ENCODE data around the gene CRAMP1.
"Not testable (repeated sequence)": the region's sequence is repeated elsewhere in the genome, so short reads cannot be mapped to it uniquely, and the experiment has no call there.

CRAMP1 gene

GRCh38 chr16:1581804-1582203 lies 30.4 kb upstream of the CRAMP1 start:
- in situ Hi-C loops (cut with MboI; ENCODE audit: low sequenced_read_pairs), result no loop called here
- no peaks in the 10 kb centered on the region for H3K4me1 ChIP-seq
- H3K9me3 ChIP-seq, result no peaks in the 10 kb centered on the region
- no peak overlapping the region for H3K4me3 ChIP-seq
- H3K27me3 ChIP-seq (ENCODE audit: low read depth), result no peaks in the 10 kb centered on the region
- DNase-seq (ENCODE audit: low spot score in 2 of 2), result no peak
- H3K36me3 ChIP-seq (replicated peaks), result no peaks in the 10 kb centered on the region

DNA sequence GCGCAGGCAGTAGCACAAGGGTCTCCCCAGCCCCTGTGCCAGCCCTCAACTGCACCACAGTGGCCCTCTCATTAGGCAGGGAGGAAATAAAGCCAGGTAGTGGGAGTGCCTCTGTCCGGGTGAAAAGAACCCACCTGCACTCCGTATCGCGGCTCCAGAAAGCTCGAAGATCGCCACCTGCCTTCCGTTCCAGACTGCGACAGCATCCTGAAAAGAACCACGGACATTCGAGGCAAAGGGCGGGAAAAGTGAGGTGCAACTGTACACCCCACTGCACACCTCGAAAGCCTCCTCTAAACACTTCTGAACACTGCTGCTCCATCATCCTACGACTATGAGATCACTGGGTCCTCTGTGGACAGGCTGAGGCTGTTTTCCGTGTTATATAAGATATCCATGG lies 29.0 kb upstream of the CRAMP1 start:
- no peak for DNase-seq (ENCODE audit: low spot score in 2 of 2)
- Histone ChIP-seq H3K4me3 (no peak overlapping the region), H3K27me3 (ENCODE audit: low read depth) (no peaks in the 10 kb centered on the region), H3K9me3 (no peaks in the 10 kb centered on the region), H3K36me3 (replicated peaks) (no peaks in the 10 kb centered on the region), H3K4me1 (no peaks in the 10 kb centered on the region)
- in situ Hi-C loops (cut with MboI; ENCODE audit: low sequenced_read_pairs), result no loop called here

DNA sequence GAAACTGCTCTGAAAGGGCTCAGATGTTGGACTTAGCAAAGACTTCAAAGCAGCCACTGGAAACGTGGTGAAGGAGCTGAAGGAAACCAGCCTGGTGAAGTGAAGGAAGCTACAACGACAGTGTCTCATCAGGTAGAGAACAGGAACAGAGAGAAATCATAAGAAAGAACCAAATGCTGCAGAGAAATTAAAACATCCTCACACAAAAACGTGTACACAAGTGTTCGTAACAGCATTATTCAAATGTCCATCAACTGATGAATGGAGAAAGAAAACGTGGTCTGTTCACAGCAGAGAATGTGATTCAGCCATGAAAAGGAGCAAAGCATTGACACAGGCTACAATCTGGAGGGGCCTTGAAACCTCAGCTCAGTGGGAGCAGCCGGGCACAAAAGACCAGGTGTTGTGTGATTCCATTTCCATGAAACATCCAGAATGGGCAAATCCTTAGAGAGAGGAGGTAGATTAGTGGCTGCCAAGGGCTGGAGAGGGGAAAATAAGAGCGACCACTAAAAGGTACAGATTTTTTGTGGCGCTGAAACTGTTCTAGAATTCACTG lies 27.2 kb upstream of the CRAMP1 start:
- no peak for DNase-seq (ENCODE audit: low spot score in 2 of 2)
- in situ Hi-C loops (cut with MboI; ENCODE audit: low sequenced_read_pairs), result no loop called here
- no peaks in the 10 kb centered on the region for H3K27me3 ChIP-seq (ENCODE audit: low read depth)
- no peaks in the 10 kb centered on the region for H3K36me3 ChIP-seq (replicated peaks)
- H3K4me1 ChIP-seq, result no peaks in the 10 kb centered on the region
- no peaks in the 10 kb centered on the region for H3K9me3 ChIP-seq
- no peak overlapping the region for H3K4me3 ChIP-seq

GRCh38 chr16:1590366-1590765 lies 21.8 kb upstream of the CRAMP1 start:
- Histone ChIP-seq H3K27me3 (ENCODE audit: low read depth) (no peaks in the 10 kb centered on the region), H3K4me1 (no peaks in the 10 kb centered on the region), H3K4me3 (no peak overlapping the region), H3K9me3 (no peaks in the 10 kb centered on the region), H3K36me3 (replicated peaks) (no peaks in the 10 kb centered on the region)
- in situ Hi-C loops (cut with MboI; ENCODE audit: low sequenced_read_pairs), result no loop called here
- no peak for DNase-seq (ENCODE audit: low spot score in 2 of 2)

GRCh38 chr16:1590930-1591705 lies 21.0 kb upstream of the CRAMP1 start:
- in situ Hi-C loops (cut with MboI; ENCODE audit: low sequenced_read_pairs), result no loop called here
- H3K4me1 ChIP-seq, result no peaks in the 10 kb centered on the region
- H3K36me3 ChIP-seq (replicated peaks), result no peaks in the 10 kb centered on the region
- no peak for DNase-seq (ENCODE audit: low spot score in 2 of 2)
- H3K27me3 ChIP-seq (ENCODE audit: low read depth), result no peaks in the 10 kb centered on the region
- H3K4me3 ChIP-seq, result no peak overlapping the region
- H3K9me3 ChIP-seq, result no peaks in the 10 kb centered on the region

GRCh38 chr16:1592446-1592845 lies 19.7 kb upstream of the CRAMP1 start:
- no peaks in the 10 kb centered on the region for H3K27me3 ChIP-seq (ENCODE audit: low read depth)
- no peak overlapping the region for H3K4me3 ChIP-seq
- H3K36me3 ChIP-seq (replicated peaks), result no peaks in the 10 kb centered on the region
- in situ Hi-C loops (cut with MboI; ENCODE audit: low sequenced_read_pairs), result no loop called here
- no peaks in the 10 kb centered on the region for H3K9me3 ChIP-seq
- H3K4me1 ChIP-seq, result no peaks in the 10 kb centered on the region
- no peak for DNase-seq (ENCODE audit: low spot score in 2 of 2)

DNA sequence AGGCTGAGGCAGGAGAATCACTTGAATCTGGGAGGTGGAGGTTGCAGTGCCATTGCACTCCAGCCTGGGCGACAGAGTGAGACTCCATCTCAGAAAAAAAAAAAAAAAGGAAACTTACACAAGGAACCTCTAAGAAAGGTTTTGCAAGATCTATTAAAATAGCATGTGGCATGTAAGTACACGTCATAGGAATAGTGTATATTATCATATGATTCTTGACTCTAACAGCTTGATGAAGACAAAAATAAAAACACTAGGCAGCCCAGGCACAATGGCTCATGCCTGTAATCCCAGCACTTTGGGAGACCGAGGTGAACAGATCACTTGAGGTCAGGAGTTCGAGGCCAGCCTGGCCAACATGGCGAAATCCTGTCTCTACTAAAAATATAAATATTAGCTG lies 16.6 kb upstream of the CRAMP1 start:
- H3K9me3 ChIP-seq; H3K27me3 ChIP-seq (ENCODE audit: low read depth); in situ Hi-C loops (cut with MboI; ENCODE audit: low sequenced_read_pairs); H3K4me3 ChIP-seq; DNase-seq (ENCODE audit: low spot score in 2 of 2); H3K36me3 ChIP-seq (replicated peaks); H3K4me1 ChIP-seq: not testable (repeated sequence)

- Histone ChIP-seq H3K27me3 (ENCODE audit: low read depth) (no peaks in the 10 kb centered on the region), H3K36me3 (replicated peaks) (no peaks in the 10 kb centered on the region), H3K4me3 (no peak overlapping the region), H3K9me3 (no peaks in the 10 kb centered on the region), H3K4me1 (no peaks in the 10 kb centered on the region)
- in situ Hi-C loops (cut with MboI; ENCODE audit: low sequenced_read_pairs), result no loop called here
- DNase-seq (ENCODE audit: low spot score in 2 of 2), result no peak
Measured at GRCh38 chr16:1596516-1596915, 15.6 kb upstream of the CRAMP1 start.

GRCh38 chr16:1597154-1597553 lies 15.0 kb upstream of the CRAMP1 start:
- Histone ChIP-seq H3K4me3 (no peak overlapping the region), H3K27me3 (ENCODE audit: low read depth) (no peaks in the 10 kb centered on the region), H3K36me3 (replicated peaks) (no peaks in the 10 kb centered on the region), H3K4me1 (no peaks in the 10 kb centered on the region), H3K9me3 (no peaks in the 10 kb centered on the region)
- no peak for DNase-seq (ENCODE audit: low spot score in 2 of 2)
- in situ Hi-C loops (cut with MboI; ENCODE audit: low sequenced_read_pairs), result no loop called here

- DNase-seq (ENCODE audit: low spot score in 2 of 2), result no peak
- H3K4me1 ChIP-seq, result no peaks in the 10 kb centered on the region
- no peaks in the 10 kb centered on the region for H3K27me3 ChIP-seq (ENCODE audit: low read depth)
- in situ Hi-C loops (cut with MboI; ENCODE audit: low sequenced_read_pairs), result no loop called here
- H3K9me3 ChIP-seq, result no peaks in the 10 kb centered on the region
- H3K4me3 ChIP-seq, result no peak overlapping the region
- no peaks in the 10 kb centered on the region; the same call in 1 of the 2 replicates for H3K36me3 ChIP-seq (replicated peaks)
Measured at GRCh38 chr16:1601031-1601430, 11.1 kb upstream of the CRAMP1 start.

DNA sequence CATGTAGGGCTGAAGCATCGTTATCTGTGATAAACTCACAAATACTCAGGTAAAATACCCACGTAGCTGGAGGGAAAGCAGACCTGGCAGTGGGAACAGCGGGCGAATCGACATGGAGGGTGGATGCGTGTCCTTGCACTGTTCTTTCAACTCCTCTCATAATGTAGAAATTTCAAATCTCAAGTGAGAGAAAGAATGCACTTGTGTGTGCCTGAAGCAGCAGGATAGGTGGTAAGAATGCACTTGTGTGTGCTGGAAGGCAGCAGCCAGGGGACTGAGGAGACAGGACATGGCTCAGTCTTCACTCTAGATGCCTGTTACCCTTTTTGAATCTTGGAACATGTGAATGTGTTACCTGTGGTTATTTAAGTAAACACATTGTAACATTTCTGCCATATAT lies 10.7 kb upstream of the CRAMP1 start:
- in situ Hi-C loops (cut with MboI; ENCODE audit: low sequenced_read_pairs), result no loop called here
- Histone ChIP-seq H3K9me3 (no peaks in the 10 kb centered on the region), H3K4me3 (no peak overlapping the region), H3K36me3 (replicated peaks) (no peaks in the 10 kb centered on the region; the same call in 1 of the 2 replicates), H3K27me3 (ENCODE audit: low read depth) (no peaks in the 10 kb centered on the region), H3K4me1 (no peaks in the 10 kb centered on the region)
- no peak for DNase-seq (ENCODE audit: low spot score in 2 of 2)

- no peak for DNase-seq (ENCODE audit: low spot score in 2 of 2)
- no peaks in the 10 kb centered on the region for H3K27me3 ChIP-seq (ENCODE audit: low read depth)
- peaks cover 4% of the 10 kb centered on the region for H3K36me3 ChIP-seq (replicated peaks)
- in situ Hi-C loops (cut with MboI; ENCODE audit: low sequenced_read_pairs), result no loop called here
- H3K9me3 ChIP-seq, result no peaks in the 10 kb centered on the region
- H3K4me3 ChIP-seq, result no peak overlapping the region
- H3K4me1 ChIP-seq, result no peaks in the 10 kb centered on the region
Measured at GRCh38 chr16:1602285-1602684, 9.9 kb upstream of the CRAMP1 start.

- Histone ChIP-seq H3K4me3 (no peak overlapping the region), H3K9me3 (peaks cover 3% of the 10 kb centered on the region; the same call in 1 of the 2 replicates), H3K4me1 (peaks cover 8% of the 10 kb centered on the region), H3K27me3 (ENCODE audit: low read depth) (no peaks in the 10 kb centered on the region), H3K36me3 (replicated peaks) (peaks cover 4% of the 10 kb centered on the region)
- in situ Hi-C loops (cut with MboI; ENCODE audit: low sequenced_read_pairs), result no loop called here
- no peak for DNase-seq (ENCODE audit: low spot score in 2 of 2)
Measured at GRCh38 chr16:1606774-1607173, 5.4 kb upstream of the CRAMP1 start.

GRCh38 chr16:1607971-1608370 lies 4.2 kb upstream of the CRAMP1 start:
- Histone ChIP-seq H3K36me3 (replicated peaks) (peaks cover 4% of the 10 kb centered on the region), H3K27me3 (ENCODE audit: low read depth) (no peaks in the 10 kb centered on the region), H3K9me3 (peaks cover 3% of the 10 kb centered on the region; the same call in 1 of the 2 replicates), H3K4me1 (peaks cover 8% of the 10 kb centered on the region), H3K4me3 (no peak overlapping the region)
- in situ Hi-C loops (cut with MboI; ENCODE audit: low sequenced_read_pairs), result no loop called here
- DNase-seq (ENCODE audit: low spot score in 2 of 2), result no peak

All from HAP-1 (cell line).